HCT116 (cell line): ENCODE data around the gene ACOT2. TPM values are rescaled to one million over a fixed set of nuclear protein-coding genes. Genes with fewer than 3 reads are reported as not detected.
"Not testable (repeated sequence)": the region's sequence is repeated elsewhere in the genome, so short reads cannot be mapped to it uniquely, and the experiment has no call there.

Experiments
- ATAC-seq: fragments of 200-7000 bp; cut with Tn5 transposase; 2 replicates; pipeline ENCODE4 v1.9.1; 2020; ENCODE audit warnings: mild to moderate bottlenecking, moderate library complexity
- BruUV-seq: library from RNA; stranded (reverse); fragments of 400-500 nt; replicated peaks from 2 replicates; lab custom pipeline; 2021; lab: Mats Ljungman, UMichigan
- CTCF ChIA-PET: fragments of 300-600 bp; sonication (Branson Sonifier 250); formaldehyde crosslinking; loops from one replicate; lab custom pipeline; 2021; ENCODE audit warnings: antibody characterized with exemption; lab: Charles Lee
- POLR2A ChIA-PET: fragments of 300-600, 350-600 bp; sonication (Branson Sonifier 250); formaldehyde crosslinking; loops from one replicate; lab custom pipeline; 2021; ENCODE audit warnings: antibody characterized with exemption; lab: Charles Lee
- RAD21 ChIA-PET, 2 experiments: fragments of 300-600 bp; sonication (Branson Sonifier 250); formaldehyde crosslinking; loops; one replicate each; lab custom pipeline; 2023; ENCODE audit warnings: low total read pairs in 2 of 2; ENCODE audit not compliant: uncharacterized antibody in 2 of 2, unreplicated experiment in 2 of 2, low non-redundant PET in 1 of 2; lab: Charles Lee
- DNase-seq: peaks from one replicate; pipeline ENCODE4 v3.0.0-alpha.2; 2010; ENCODE audit warnings: low read depth, low spot score
- H2AFZ ChIP-seq: fragments of 200-600 bp; shearing (Covaris generic), sonication (generic); 2 replicates; pipeline ENCODE4 v1.6.1; 2017; ENCODE audit warnings: low read depth, mixed run types, mixed read lengths, antibody characterized with exemption, low read length; ENCODE audit not compliant: poor library complexity, severe bottlenecking
- H3K27ac ChIP-seq: 2 replicates; pipeline ENCODE4 v1.5.1; 2012; ENCODE audit warnings: low read depth, low read length
- H3K27me3 ChIP-seq: fragments of 200-600 bp; sonication (generic); 2 replicates; pipeline ENCODE4 v1.6.1; 2016; ENCODE audit warnings: mixed run types, low read length, mixed read lengths; ENCODE audit not compliant: insufficient read depth
- H3K36me3 ChIP-seq, 2 experiments: fragments of 200-500 bp in 1 of 2; fragments of 200-600 bp in 1 of 2; sonication (Bioruptor generic) in 1 of 2; sonication (generic) in 1 of 2; 2 replicates each; pipeline versions ENCODE4 v1.5.1 to v1.6.1; 2014 to 2016; ENCODE audit warnings: low read length in 2 of 2, inconsistent platforms in 1 of 2, mixed read lengths in 1 of 2, mixed run types in 1 of 2; ENCODE audit not compliant: insufficient read depth in 2 of 2, control insufficient read depth in 1 of 2
- H3K4me1 ChIP-seq, 2 experiments: fragments of 200-600 bp in 1 of 2; sonication (generic) in 1 of 2; 2 replicates each; pipeline versions ENCODE4 v1.5.1 to v1.6.1; 2012 to 2017; ENCODE audit warnings: low read length in 2 of 2, inconsistent platforms in 1 of 2, mild to moderate bottlenecking in 1 of 2, mixed read lengths in 1 of 2, mixed run types in 1 of 2, moderate library complexity in 1 of 2; ENCODE audit not compliant: insufficient read depth in 2 of 2, control insufficient read depth in 1 of 2
- H3K4me2 ChIP-seq: fragments of 200-600 bp; sonication (generic); 2 replicates; pipeline ENCODE4 v1.6.1; 2017; ENCODE audit warnings: mixed run types, low read length, mixed read lengths
- H3K4me3 ChIP-seq, 2 experiments: fragments of 200-600 bp in 1 of 2; sonication (generic) in 1 of 2; replicated peaks in 1 of 2; 2 replicates each; pipeline ENCODE4 v1.5.1; 2011 to 2016; ENCODE audit warnings: low read length in 2 of 2, control low read depth in 1 of 2, low read depth in 1 of 2, mild to moderate bottlenecking in 1 of 2, mixed read lengths in 1 of 2, mixed run types in 1 of 2
- H3K79me2 ChIP-seq: fragments of 200-600 bp; sonication (generic); 2 replicates; pipeline ENCODE4 v1.6.1; 2017; ENCODE audit warnings: mild to moderate bottlenecking, mixed run types, low read length, moderate library complexity, mixed read lengths; ENCODE audit not compliant: insufficient read depth
- H3K9ac ChIP-seq: fragments of 200-600 bp; sonication (generic); 2 replicates; pipeline ENCODE4 v1.6.1; 2016; ENCODE audit warnings: low read length, mixed read lengths
- H3K9me2 ChIP-seq: fragments of 200-600 bp; sonication (generic), shearing (Covaris generic); 2 replicates; pipeline ENCODE4 v1.6.1; 2017; ENCODE audit warnings: mixed run types, mild to moderate bottlenecking, moderate library complexity; ENCODE audit not compliant: insufficient read depth
- H3K9me3 ChIP-seq, 2 experiments: fragments of 200-500 bp in 1 of 2; fragments of 200-600 bp in 1 of 2; sonication (Bioruptor generic) in 1 of 2; sonication (generic) in 1 of 2; 2 replicates each; pipeline ENCODE4 v1.6.1; 2014 to 2017; ENCODE audit warnings: low read length in 2 of 2, mixed read lengths in 2 of 2, inconsistent platforms in 1 of 2, low read depth in 1 of 2, mild to moderate bottlenecking in 1 of 2, mixed run types in 1 of 2, moderate library complexity in 1 of 2; ENCODE audit not compliant: control insufficient read depth in 1 of 2, insufficient read depth in 1 of 2
- H4K20me1 ChIP-seq: fragments of 200-600 bp; sonication (generic), shearing (Covaris generic); 2 replicates; pipeline ENCODE4 v1.6.1; 2017; ENCODE audit warnings: mixed run types, mild to moderate bottlenecking, moderate library complexity; ENCODE audit not compliant: insufficient read depth
- intact Hi-C: fragments of 100-400 bp; cut with micrococcal nuclease; formaldehyde crosslinking; loops from 2 replicates; pipeline ENCODE4 v1.10.0; 2022
- total RNA-seq: library from RNA; stranded (reverse); gene quantifications from one replicate; pipeline ENCODE4 v1.2.1, GENCODE V29; 2021; ENCODE audit not compliant: unreplicated experiment

Gene ACOT2
- total RNA-seq, 1 experiment from 2014 or later, result 0.44 TPM

GRCh38 chr14:73529356-73529755 lies 39.7 kb upstream of the ACOT2 start:
- H3K27me3 ChIP-seq, H3K9ac ChIP-seq, H2AFZ ChIP-seq, RAD21 ChIA-PET, H3K79me2 ChIP-seq, POLR2A ChIA-PET, CTCF ChIA-PET, H3K4me2 ChIP-seq, ATAC-seq, H3K9me2 ChIP-seq, H3K36me3 ChIP-seq, H4K20me1 ChIP-seq, H3K27ac ChIP-seq, H3K4me1 ChIP-seq, DNase-seq, H3K9me3 ChIP-seq, H3K4me3 ChIP-seq, BruUV-seq: not testable (repeated sequence)
- intact Hi-C loops, result loop anchor here (5.0 kb wide), 1 partner anchor 33 kb away; no protein-coding TSS in a partner anchor

DNA sequence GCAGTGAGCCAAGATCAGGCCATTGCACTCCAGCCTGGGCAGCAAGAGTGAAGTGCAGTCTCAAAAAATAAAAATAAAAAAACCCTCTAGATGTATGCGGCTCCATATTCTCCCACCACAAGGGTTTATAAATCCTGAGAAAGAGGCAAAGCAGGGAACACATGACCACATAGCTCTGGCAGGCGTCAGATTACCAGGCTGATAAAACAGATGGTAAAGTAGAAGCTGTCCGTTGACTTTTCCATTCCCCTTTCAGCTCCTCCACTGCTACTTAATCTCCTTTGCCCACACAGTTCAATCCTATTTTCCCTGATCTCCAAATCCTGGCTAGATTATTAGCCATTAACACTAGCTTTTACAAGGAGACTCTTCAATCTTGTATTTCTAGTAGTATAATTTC lies 37.0 kb upstream of the ACOT2 start:
- RAD21 ChIA-PET, POLR2A ChIA-PET, H3K36me3 ChIP-seq, H3K4me2 ChIP-seq, H3K27ac ChIP-seq, H3K9me2 ChIP-seq, H3K4me3 ChIP-seq, DNase-seq, H3K4me1 ChIP-seq, intact Hi-C loops, H3K27me3 ChIP-seq, BruUV-seq, H3K9ac ChIP-seq, ATAC-seq, H3K79me2 ChIP-seq, H4K20me1 ChIP-seq, CTCF ChIA-PET, H2AFZ ChIP-seq, H3K9me3 ChIP-seq: not testable (repeated sequence)
